ENCODE data around the gene NEK10. TPM values are rescaled to one million over a fixed set of nuclear protein-coding genes. Genes with fewer than 3 reads are reported as not detected.
"Not testable (repeated sequence)": the region's sequence is repeated elsewhere in the genome, so short reads cannot be mapped to it uniquely, and the experiment has no call there.

NEK10 gene
- total RNA-seq = 1 to 10 TPM in 1 of 2 donors, under 1 TPM in 1; 0.65 to 1.5 TPM
- long read RNA-seq, donor 1 = 0 reads
- long read RNA-seq, donor 2 = 0 reads

GRCh38 chr3:27368831-27369607, at the start of gene NEK10:
Gene NEK10 (minus strand): TSS chr3:27369383. CDS start chr3:27352882, 16,501 bp downstream.
- intact Hi-C loops (cut with DNase I) = no loop called here

GRCh38 chr3:27415202-27415601, 46.0 kb upstream of the NEK10 start:
- no peak for DNase-seq (ENCODE audit: low spot score)
- intact Hi-C loops (cut with DNase I) = no loop called here

More at GRCh38 chr3:27368831-27369607, at the start of gene NEK10:
- peak; percentile 97 for DNase-seq (ENCODE audit: low spot score)

GRCh38 chr3:27392950-27393679, 23.9 kb upstream of the NEK10 start:
- intact Hi-C loops (cut with DNase I) = no loop called here
- DNase-seq (ENCODE audit: low spot score) = no peak

- DNase-seq (ENCODE audit: low spot score); intact Hi-C loops (cut with DNase I): not testable (repeated sequence)
Measured at GRCh38 chr3:27392414-27392813, 23.2 kb upstream of the NEK10 start.

GRCh38 chr3:27391796-27392195, 22.6 kb upstream of the NEK10 start:
- DNase-seq (ENCODE audit: low spot score) = no peak
- intact Hi-C loops (cut with DNase I) = no loop called here

- intact Hi-C loops (cut with DNase I) = no loop called here
- no peak for DNase-seq (ENCODE audit: low spot score)
Measured at GRCh38 chr3:27387625-27388024, 18.4 kb upstream of the NEK10 start.

GRCh38 chr3:27385504-27385903, 16.3 kb upstream of the NEK10 start:
- DNase-seq (ENCODE audit: low spot score) = no peak
- intact Hi-C loops (cut with DNase I) = no loop called here

- no peak for DNase-seq (ENCODE audit: low spot score)
- intact Hi-C loops (cut with DNase I) = no loop called here
Measured at GRCh38 chr3:27384191-27384590, 15.0 kb upstream of the NEK10 start.

GRCh38 chr3:27380433-27381357, 11.5 kb upstream of the NEK10 start:
- intact Hi-C loops (cut with DNase I) = no loop called here
- no peak for DNase-seq (ENCODE audit: low spot score)

- intact Hi-C loops (cut with DNase I) = no loop called here
Measured at GRCh38 chr3:27378331-27378730, 9.1 kb upstream of the NEK10 start.

GRCh38 chr3:27376109-27376772, 7.1 kb upstream of the NEK10 start:
- intact Hi-C loops (cut with DNase I) = no loop called here

More at GRCh38 chr3:27378331-27378730, 9.1 kb upstream of the NEK10 start:
- no peak for DNase-seq (ENCODE audit: low spot score)

GRCh38 chr3:27366062-27366591, 3.1 kb downstream of the NEK10 start:
- intact Hi-C loops (cut with DNase I) = no loop called here

More at GRCh38 chr3:27376109-27376772, 7.1 kb upstream of the NEK10 start:
- DNase-seq (ENCODE audit: low spot score) = no peak

GRCh38 chr3:27360113-27361078, 8.8 kb downstream of the NEK10 start:
- DNase-seq (ENCODE audit: low spot score) = no peak
- intact Hi-C loops (cut with DNase I) = no loop called here

More at GRCh38 chr3:27366062-27366591, 3.1 kb downstream of the NEK10 start:
- DNase-seq (ENCODE audit: low spot score) = no peak

GRCh38 chr3:27358372-27358771, 10.8 kb downstream of the NEK10 start:
- intact Hi-C loops (cut with DNase I) = no loop called here
- no peak for DNase-seq (ENCODE audit: low spot score)

- intact Hi-C loops (cut with DNase I) = no loop called here
- DNase-seq (ENCODE audit: low spot score) = no peak
Measured at GRCh38 chr3:27357665-27358258, 11.4 kb downstream of the NEK10 start.

GRCh38 chr3:27356976-27357375, 12.2 kb downstream of the NEK10 start:
- intact Hi-C loops (cut with DNase I) = no loop called here
- DNase-seq (ENCODE audit: low spot score) = no peak

GRCh38 chr3:27354588-27355203, 14.5 kb downstream of the NEK10 start:
- DNase-seq (ENCODE audit: low spot score) = no peak

More at GRCh38 chr3:27354588-27355203, 14.5 kb downstream of the NEK10 start:
- intact Hi-C loops (cut with DNase I) = no loop called here

All from posterior vena cava (tissue), 2 donors.